HG02763 (cell line): ENCODE results near the gene KIRREL1.

Experiments
- ATAC-seq: cut with Tn5 transposase; IDR thresholded peaks from one replicate; pipeline ENCODE4 v1.9.1; 2021; ENCODE audit warnings: mild to moderate bottlenecking, moderate library complexity; ENCODE audit not compliant: unreplicated experiment

The KIRREL1 gene

DNA sequence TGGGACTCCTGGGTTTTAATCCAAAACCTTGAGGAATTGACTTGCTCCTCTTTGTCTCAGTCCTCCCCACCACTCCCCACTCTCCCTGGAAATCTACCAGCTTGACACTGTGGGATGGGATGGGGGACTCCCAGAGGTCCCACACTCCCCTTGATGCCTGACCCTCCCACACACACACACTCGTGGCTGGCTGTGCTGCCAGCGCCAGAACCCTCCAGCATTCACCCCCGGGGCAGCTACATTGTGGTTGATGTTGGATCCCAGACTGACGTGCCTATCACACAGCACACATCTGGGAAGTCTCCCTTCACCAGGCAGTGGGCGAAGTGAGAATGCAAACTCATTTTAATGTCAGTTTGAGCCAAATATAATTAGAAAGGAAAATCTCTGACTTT, 10.0 kb downstream of the KIRREL1 start:
- ATAC-seq = no peak

DNA sequence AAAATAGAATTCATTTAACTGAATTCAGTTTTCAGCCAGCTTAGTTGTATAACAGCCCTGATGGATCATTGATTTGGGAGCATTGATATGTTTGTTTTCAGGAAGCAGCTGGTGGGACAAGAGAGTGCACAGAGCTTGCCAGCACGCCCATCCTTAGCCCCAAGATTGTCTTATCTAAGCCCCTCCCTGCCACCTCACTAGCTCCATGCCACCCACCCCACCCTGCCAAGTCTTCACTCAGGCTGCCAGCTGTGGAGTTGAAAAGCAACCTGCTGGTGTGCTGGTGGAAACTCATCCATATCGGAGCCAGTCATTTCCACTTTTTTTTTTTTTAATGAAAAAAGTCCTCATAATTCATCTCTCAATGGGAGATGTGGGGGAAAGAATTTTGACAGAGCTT, 11.8 kb downstream of the KIRREL1 start:
- no peak for ATAC-seq

DNA sequence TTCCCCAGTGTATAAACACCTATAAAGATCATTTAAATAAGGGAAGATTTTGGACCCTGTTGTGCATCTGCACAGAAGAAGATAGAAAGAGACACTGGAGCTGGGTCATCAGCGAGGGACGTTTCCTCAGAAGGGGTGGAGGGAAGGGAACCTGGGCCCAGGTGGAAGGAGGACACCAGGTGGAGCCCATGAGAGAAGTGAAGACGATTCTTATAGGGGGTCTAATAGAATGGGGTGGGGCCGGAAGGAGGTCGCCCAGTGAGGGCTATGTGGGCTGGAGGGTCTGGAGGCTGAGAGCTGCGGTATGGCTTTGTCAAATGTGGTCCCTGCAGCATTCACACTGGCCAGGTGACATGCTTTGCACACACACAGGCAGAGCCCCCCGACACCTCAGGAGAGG, 13.7 kb downstream of the KIRREL1 start:
- no peak for ATAC-seq

DNA sequence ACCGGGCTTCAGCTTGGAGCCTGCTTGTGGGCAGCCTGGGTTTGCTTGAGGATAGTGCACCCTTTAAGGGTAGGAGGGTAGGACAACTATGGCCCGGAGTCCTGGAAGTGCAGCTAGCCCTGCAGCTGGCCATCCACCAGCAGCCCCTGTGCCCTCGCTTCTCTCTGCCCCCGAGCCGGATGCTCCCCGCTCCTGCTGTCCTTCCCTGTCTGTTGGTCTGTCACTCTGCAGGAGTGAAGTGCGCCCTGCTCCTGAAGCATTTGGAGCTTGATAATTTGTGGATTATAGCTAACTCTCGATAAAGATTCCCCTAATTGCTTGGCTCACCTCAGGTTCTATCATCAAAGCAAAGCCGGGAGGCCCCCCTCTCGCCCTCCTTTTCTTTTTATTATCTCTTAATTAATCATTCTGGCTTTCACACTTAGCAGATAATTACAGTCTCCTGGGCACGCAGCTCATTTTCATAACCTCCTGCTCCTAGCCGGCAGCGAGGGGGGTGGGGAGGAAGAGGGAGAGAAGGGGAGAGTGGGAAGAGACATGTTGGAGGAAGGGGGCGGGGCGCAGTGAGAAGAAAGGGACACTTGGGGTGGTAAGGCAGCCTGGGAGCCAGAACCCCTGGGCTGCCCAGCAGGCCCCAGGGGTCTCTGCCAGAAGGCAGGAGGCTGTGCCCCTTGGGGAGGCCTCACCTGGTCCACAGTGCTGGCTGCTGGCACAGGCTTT, 14.4 kb downstream of the KIRREL1 start:
- no peak for ATAC-seq

DNA sequence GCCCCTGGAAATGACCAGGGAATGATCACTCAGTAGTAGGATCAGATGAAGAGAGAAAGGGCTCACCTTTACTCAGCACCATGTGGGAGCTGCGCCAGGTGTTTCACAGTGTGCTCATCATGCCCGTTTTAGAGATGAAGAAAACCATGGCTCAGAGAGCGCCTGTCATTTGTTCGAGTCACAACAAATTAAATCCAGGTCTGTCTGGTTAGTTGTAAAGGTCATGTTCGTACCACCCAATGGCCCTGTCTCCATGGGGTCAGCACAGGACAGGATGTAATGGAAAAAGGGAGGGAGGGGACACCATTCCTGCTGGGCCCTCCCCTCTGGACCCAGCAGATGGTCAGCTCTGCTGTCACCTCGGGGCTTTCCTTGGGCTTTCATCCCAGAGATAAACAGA, 15.2 kb downstream of the KIRREL1 start:
- ATAC-seq = no peak

DNA sequence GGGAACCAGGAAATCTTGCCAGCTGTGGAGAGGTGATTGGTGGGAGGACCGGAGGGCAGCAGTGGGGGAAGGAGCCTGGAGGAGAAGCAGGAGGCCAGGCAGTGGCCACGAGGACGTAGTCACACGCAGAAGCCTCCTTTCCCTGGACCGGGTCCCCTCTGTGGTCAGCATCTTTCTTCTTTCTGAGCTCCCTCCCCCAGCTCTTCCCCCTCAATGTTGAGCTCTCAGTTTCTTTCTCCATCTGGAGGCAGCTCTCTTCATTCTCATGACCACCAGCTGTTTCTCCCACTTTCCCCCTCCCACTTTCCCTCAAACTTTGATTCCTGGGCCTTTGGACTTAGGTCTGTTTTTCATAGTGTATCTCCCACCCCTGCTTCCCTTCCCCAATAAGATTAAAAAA, 18.3 kb downstream of the KIRREL1 start:
- no peak for ATAC-seq

DNA sequence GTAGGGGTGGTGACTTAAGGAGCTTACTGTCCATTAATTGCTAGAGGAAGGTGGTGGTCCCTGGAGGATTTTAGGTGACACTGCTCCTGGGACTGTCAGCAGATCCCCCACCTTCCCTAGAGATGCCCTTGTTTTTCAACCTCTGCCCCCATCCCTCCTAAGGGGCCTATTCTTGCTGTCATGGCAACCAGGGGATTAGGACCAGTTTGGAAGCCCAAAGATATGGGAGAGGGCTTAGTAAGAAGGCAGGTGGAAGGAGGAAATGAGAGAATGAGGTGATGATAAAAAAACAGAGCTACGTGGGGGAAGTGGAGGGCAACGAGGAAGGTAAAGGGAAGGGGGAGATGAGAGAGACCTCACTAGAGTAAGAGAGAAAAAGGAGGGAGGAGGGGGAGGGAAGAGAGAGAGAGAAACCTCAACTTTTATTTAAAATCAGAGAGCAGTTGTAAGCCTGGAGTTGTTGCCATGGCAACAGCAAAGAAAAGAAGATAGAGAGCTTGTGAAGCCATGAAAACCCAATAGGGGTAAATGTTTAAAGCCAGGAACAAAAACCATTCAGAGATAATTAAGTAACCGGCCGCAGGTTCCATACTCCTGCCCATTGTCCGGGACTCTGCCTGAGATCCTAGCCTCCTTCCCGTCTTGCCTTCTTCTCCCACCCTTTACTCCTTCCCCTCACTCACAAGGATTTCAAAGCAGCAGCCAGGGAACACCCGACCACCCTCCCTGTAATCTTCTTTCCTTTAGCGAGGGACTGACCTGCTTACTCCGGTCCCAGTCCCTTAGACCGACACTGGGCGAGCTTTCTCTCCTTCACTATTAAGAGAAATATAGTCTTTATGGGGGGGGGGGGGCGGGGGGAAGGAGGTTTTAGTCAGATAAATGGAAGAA, 20.6 kb downstream of the KIRREL1 start:
- no peak for ATAC-seq

DNA sequence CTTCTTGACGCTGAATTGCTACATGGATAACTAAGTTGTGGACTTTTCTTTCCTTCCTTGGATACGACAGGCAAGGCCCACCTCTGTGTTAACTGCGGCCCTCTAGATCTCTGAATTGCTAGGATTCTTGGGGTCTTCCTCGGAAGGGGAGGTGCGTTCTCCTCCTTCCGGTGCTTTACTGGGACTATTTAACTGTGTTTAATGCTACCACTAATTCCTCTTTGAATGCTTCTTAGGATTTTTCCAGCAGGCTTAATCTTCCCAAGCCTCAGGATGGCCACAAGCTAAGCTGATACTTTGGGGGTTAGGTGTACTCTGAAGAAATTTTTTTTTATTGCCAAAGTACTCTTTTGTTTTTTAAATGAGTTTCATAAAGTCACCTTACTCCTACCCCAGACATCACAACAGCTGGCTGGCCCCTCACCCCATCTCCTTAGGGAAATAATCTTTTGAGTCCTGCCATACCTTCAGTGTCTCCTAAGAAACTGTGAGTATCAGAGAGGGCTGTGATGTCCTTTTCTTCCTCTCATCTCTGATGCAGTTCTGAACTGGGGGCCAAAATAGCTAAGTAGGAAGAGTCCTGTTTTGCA, 21.4 kb downstream of the KIRREL1 start:
- no peak for ATAC-seq

DNA sequence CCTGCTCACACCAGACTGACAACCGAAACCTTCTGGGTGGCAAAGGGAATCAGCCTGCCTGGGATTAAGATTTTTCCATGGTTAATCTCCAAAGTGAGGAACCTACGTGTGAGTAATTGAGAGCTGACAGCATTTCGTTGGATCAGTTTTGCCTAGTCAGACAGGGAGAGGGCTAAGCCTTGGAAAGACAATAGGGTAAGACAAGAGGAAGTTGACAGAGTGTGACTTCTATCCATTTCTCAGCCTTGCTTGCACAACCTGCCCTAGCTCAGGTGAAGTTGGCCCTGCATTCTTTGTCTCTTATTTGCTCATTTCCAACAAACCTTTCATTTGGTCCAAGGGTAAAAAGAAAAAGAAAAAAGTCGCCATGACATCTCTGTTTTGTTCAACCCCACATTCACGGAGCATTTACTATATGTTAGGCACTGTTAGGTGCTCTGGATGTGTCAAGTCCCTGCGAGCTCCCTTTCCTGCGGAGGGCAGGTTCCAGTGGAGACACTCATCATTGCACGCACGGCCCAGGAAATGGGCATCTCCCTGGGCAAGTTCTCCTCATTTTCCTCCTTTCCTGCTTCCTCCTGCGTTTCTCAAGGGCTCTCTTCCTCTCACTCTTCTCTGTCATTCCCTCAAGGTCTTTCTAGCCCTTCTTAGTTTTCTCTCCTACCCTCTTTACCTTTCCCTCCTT, 23.3 kb downstream of the KIRREL1 start:
- ATAC-seq = no peak

DNA sequence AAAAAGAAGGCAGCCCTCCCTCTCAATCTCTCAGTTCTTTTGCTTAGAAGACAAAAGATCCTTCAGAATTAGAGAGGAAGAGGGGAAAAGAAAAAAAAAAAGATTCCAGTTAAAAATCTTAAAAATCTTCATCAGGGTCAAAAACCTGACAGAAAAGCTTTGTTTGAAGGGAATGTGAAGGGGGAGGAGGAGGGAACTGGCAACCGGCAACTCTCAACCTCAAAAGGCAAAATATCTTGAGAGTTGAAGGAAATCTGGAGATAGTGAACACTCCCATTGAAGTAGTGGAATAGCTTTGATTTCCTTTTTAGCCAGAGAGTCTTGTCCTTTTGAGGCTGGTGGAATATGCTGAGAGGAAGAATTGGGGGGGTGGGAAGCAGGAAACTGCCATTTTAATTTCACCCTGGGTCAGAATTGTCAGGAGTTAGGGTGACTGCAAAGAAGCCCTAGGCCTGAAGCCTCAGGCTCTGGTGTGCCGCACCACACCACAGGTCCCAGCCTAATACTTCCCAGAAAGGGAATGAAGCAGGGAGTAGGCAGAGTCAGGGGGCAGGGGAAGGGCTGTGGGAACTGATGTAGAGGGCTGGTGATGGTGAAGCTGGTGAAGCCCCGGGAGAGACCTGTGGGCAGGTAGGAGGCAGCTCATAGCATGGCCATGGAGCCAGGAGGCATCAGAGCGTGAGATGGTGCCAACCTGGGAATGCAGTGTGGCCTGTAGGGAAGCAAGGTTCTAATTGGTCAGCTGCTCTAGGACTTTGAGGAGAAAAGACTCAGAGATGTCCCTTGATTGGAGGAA, 24.6 kb downstream of the KIRREL1 start:
- no peak for ATAC-seq

DNA sequence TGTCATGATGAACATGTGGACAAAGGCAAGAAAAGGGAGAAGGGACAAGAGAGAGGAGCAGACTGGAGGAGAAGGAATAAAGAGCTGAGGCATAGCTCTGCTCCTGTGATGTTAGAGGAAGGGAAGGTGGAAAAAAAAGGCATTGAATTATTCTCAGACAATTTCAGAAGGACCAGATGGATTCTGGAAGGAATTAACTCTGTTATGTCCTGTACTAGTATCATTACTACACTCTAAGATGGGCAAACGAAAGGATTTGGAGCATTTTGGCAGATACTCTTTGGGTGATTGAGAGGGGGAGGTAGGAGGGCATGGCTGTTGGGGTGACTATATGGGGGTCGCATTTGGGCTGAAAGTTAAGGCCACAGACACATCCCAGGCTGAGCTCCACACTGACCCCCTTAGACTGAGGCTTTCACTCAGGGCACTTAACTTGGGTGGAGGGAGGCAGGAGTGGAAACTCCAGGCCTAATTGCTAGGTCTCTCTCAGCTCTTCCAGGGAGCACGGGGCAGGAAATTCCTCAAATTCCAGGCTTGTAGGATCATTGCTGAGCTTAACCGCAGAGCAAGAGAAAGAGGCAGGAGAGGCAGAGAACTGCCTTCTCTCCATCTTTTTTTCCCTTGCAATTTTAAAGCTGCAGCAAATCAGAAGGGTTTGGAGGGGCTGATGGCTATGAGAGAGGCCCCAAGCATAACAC, 25.9 kb downstream of the KIRREL1 start:
- ATAC-seq = no peak

DNA sequence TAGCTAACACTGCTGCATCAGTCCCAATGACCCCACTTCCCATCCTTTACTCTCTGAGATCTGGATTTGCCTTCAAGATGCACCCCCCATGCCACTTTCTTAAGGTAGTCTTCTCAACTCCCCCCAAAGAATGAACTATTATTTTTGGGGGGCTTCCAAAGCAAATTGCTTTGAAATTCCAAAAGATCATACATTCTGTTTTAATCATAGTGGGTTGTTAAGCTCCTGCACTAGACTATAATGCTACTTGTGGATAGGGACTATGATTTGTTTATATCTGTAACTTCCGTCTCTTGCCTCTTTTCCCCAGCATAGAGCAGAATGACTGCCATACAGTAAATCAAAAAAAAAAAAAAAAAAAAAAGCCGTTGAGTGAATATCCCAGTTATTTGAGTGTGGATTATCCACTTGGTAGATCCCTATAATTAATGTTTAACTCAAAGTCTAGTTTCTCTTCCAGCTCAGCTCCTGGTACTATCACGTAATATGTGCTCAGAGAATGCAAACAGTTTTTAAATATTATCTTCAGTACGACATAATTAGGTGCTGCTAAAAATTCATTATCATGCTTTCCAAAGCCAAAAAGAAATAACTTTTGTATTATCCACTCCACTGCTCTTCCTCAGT, 26.9 kb downstream of the KIRREL1 start:
- no peak for ATAC-seq

DNA sequence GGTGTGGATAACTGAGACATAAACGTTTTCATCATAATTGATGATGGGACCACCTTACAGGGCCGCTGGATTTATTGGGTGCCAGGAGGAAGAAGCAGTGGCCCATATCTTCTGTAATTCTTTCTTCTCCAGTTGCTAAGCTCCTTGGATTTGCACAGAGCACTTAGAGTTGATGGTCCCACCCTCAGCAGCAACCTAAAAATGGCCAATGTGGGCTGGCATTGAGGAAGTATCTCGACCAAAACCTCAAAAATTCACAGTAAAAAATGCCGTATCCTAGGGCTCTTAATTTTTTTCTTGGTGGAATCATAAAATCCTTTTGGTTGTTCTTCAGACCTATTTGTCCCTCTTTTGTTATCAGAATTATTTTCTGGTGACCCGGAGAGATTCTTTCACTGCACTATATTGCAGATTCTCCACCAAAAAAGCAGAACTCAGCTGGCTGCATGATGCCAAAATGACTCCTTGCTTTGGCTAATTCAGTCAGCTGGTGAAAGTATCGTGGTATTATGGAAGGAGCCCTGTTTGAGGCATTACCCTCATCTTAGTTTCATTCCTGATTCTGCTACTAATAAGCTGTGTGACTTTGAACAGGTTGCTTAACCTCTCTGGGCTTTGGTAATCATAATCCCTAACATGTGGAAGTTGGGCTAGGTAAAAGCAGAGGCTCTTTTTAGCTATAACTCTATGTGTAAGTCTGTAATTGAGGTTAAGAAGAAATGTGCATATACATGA, 27.6 kb downstream of the KIRREL1 start:
- ATAC-seq = no peak

DNA sequence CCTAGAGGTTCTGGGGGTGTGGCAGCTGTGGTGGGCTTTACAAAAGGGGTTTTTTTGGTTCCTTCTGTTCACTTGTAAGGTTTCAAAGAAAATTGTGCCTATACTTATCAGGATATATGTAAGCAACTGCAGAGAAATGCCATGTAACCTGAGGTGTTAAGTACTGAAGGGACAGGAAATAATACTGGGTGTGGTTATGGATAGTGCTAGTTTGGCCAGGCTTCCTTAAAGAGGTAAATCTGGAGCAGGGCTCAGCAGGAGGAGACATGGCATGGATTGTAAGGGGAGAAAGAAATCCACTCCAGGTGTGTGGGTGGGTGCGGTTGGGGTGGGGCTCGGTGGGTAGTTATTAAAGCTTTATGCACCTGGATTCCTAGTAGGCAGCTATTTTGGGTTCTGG, 28.3 kb downstream of the KIRREL1 start:
- no peak for ATAC-seq

DNA sequence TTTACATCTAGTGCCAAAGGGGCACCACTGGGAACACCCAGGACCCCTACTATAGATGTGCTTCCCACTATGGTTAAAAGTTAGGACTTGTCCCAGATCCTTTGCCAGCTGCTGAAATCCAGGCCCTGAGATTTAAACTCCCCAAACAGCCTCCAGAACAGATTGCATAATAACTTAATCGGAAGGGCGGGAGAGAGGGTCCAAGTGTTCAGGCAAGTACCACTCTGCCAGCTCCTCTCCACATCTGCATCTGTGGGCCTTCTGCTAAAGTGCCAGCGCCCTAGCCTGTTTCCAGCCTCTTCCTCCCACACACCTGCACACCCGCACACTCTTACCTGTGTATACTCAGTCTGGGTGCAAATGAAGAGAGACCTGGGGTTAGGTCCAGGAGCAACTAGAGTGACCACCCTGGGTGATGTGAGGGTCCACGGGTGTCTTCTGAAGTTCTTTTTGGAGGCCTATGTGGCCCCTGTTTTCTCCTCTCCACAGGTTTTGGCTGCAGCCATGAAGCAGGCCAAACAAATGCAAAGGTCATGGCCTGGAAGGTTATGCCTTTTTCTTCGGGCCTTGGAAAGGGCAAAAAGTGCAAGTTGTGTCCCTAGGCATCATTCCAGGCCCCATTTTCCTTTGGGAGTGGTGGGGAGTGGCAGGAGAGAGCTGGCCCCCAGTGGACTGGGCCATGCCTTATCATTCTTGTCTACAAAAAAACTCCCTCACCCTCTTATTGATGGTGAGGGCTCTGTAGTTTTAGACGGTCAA, 29.3 kb downstream of the KIRREL1 start:
- ATAC-seq = no peak

DNA sequence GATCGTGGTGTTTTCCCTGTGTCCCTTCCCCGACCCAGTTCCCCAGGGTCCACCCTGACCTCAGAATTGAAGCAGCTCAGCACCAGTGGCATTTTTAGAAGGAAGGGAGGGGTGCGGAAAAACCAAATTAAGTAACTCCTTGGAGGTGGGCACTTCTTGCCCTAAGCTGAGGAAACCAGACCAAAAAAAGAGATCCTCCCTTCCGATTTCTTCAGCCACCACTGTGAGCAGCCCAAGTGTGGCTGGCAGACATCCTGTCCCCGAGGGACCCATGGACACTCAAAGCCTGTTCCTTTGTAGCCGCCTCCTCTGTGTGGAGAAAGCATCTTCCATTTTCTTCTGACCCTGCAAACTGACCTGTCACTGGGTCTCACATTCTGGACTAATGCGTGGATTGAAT, 31.3 kb downstream of the KIRREL1 start:
- no peak for ATAC-seq

DNA sequence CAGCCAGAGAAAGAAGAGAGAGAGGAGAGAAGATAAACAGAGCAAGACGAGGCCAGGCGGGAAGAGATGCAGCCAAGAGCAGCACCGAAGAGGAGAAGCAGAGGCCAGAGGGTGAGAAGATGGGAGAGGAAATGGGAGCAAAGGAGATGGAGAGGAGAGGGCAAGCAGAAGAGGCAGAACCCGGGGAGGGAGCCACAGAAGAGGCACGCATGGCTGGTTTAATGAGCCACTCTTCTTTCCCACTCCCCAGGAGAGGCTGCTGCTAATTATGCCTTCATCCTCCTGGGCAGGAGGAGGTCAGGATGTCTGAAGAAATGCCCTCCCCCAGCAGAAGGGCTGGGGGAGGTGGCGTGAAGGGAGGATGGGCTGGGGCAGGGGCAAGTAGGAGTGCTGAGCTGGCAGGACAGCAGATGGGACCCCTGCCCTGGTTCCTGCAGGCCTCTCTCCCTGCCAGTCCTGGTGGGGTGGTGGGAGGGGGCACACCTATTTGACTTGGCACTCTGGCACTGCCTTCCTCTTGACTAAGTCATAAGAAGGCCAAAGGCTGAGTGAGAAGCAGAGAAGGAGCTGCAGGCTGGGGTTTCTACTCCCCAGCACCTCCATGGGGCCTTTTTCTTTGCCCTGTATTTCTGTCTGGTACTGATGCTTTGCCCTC, 32.3 kb downstream of the KIRREL1 start:
- ATAC-seq = no peak

DNA sequence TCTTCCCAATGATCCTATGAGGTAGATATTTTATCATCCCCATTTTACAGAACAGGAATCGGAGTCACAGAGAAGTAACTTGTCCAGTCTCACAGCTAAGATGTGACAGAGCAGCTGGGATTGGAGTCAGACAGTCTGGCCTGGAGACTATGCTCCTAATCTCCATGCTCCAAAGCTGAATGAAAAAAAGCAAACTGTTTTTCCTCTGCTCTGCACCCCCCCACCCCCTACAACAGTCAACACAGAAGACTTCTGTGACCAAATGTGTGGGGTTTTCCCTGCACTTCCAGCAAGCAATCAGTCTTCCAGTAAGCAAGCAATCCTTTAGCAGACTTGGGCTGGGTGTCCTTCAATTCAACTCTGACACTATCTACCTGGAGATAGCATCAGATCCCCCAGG, 33.2 kb downstream of the KIRREL1 start:
- ATAC-seq = no peak
